LHCN-M2 (cell line): ENCODE data around the gene ESR2. TPM values are rescaled to one million over a fixed set of nuclear protein-coding genes. Genes with fewer than 3 reads are reported as not detected.

ENCODE experiments used
- DNase-seq: peaks from one replicate; pipeline ENCODE4 v3.0.0-alpha.2; 2012; ENCODE audit warnings: low read depth
- total RNA-seq: library from RNA; depleted of rRNA; stranded (reverse); fragments of >200 nt; gene quantifications from 2 replicates; pipeline ENCODE4 v1.2.3, GENCODE V29; 2014

Gene ESR2
- total RNA-seq, 1 experiment from 2014 or later, result 0.57 TPM

GRCh38 chr14:64266239-64266638 is 27.9 kb downstream of the ESR2 start:
- peak; percentile 33 for DNase-seq

DNA sequence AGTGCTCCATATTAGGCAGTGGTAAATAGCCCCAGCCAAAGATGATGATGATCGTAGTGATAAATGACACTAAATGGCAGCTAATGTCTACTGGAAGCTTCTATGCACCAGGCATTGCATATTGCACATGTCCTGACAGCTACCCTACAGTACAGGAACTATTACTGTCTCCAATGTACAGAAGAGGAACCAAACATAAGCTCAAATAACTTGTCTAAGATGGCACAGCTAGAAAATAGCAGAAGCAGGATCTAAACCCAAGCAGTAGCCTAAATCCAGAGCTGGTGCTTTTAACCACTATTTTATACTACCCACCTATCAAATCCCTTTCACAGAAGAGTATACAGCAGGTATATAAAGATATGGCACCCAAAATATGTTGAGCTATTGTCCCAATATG is 28.9 kb downstream of the ESR2 start:
- DNase-seq, result no peak

DNA sequence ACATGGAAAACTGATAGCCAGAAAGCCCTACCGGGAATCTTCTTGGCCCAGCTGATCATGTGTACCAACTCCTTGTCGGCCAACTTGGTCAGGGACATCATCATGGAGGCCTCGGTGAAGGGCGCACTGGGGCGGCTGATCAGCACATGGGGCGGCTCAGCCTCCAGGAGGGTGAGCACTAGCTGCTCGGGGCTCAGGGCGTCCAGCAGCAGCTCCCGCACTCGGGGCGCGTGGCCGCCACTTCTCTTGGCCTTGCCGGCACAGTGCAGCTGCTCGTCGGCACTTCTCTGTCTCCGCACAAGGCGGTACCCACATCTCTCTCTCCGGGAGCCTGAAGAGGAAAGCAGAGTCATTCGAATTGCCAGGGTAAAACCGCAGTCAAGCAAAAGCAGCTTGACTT is 33.8 kb downstream of the ESR2 start:
- DNase-seq, result no peak

GRCh38 chr14:64255756-64256155 is 38.4 kb downstream of the ESR2 start:
- DNase-seq, result no peak

GRCh38 chr14:64253672-64254071 is 40.5 kb downstream of the ESR2 start:
- peak; percentile 46 for DNase-seq

GRCh38 chr14:64249363-64249762 is 44.8 kb downstream of the ESR2 start:
- DNase-seq, result no peak

DNA sequence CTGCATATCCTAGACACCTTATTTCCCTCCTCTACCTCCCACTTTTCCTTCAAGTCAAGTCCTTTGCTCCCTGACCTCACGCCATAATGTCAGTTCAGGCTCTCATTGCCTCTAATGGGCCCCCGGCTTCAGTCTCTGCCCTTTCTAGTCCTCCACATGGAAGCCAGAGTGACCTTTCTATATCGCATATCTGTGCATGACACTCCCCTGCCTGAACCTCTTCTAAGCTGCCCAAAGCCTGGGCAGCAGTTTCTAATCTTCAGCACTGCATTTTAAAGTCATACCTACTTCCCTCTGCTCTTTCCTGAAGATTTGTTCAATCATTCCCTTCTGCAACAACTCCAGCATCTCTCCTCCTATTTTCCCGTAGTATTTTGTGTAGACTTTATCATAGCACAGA is 45.5 kb downstream of the ESR2 start:
- DNase-seq, result no peak

GRCh38 chr14:64247195-64247594 is 47.0 kb downstream of the ESR2 start:
- no peak for DNase-seq

DNA sequence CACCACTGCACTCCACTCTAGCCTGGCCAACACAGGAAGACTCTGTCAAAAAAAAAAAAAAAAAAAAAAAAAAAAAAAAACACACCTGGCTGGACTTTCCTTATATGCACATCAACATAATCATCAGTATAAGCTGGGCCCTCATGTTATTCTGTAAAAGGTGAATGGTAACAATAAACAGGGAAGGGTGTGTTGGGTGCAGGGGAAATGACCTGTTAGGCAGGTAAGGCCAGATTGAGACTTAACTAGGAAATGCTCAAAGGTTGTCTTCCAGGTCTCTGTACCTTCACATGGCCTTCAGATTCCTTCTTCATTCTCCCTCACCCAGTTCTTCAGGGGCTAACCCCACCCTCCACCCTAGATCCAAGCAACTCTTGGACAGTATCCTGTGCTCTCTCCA is 47.5 kb downstream of the ESR2 start:
- DNase-seq, result no peak

DNA sequence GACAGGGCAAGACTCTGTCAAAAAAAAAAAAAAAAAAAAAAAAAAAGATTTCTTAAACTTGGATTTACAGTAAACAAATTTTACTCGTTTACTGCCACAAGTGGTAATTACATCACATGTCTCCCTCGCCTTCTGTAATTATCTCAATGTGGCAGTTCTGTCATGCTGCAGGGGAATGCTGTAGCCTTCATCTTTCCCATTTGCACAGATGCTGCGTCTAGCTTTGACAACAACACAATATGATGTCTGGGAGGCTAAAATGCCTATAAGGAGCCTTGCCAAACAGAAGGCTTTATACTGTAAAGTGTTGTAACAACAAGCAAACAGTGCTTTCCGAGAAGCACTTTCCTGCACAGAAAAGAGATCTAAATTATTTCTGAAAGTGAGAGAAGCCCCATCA is 48.7 kb downstream of the ESR2 start:
- DNase-seq, result no peak

- DNase-seq, result no peak
Measured at GRCh38 chr14:64244279-64244678, 49.9 kb downstream of the ESR2 start.

- no peak for DNase-seq
Measured at GRCh38 chr14:64238631-64239030, 55.5 kb downstream of the ESR2 start.

- DNase-seq, result no peak
Measured at GRCh38 chr14:64238049-64238448, 56.1 kb downstream of the ESR2 start.

DNA sequence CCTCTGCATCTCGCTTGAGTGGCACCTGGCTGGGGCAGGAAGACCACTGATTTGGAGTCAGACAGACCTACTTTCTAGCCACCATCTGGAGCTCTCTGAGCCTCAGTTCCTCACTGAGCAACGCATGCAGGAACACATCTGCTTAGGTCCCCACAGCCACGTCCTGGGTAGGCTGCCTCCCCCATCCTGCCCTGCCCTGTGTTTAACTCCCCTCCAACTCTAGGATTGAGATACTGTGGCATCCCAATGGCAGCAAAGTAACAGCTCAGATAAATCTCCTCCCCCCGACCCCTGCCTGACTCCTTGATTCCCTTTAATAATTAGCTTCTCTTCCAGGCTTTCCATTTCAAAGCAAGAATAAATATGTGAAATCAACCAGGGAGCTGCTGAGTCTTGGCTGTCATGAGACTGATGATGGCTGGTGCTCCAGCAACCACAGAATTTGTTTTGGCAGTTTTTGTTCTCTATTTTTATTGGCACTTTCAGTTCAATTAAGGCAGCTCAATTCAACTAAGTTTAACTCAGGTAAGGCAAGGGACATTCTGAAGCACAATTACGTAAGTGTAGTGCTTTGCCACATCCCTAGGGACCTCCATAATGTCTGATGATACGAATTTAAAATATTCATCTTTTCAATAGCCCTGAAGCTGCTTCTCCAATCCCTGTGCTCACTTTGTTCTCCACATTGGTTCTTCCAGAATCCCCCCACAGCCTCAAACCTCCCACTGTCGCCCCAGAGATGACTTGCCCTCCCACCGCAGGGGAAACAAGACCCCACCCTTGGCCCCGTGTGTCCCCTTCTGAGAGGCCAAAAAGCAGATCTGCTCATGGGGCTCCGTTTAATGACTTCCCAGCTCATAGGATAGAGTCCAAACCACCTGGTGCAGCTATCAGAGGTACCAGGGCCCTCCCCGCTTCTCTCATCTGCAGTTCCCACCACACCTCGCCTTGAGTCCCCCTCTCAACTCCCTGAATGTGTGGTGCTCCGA is 58.2 kb downstream of the ESR2 start:
- DNase-seq, result no peak

GRCh38 chr14:64234877-64235651 is 59.1 kb downstream of the ESR2 start:
- DNase-seq, result peak; percentile 20

GRCh38 chr14:64233531-64234190 is 60.5 kb downstream of the ESR2 start:
- no peak for DNase-seq

- no peak for DNase-seq
Measured at GRCh38 chr14:64232944-64233343, 61.2 kb downstream of the ESR2 start.

GRCh38 chr14:64232095-64232838 is 61.9 kb downstream of the ESR2 start:
- peak; percentile 97 for DNase-seq

DNA sequence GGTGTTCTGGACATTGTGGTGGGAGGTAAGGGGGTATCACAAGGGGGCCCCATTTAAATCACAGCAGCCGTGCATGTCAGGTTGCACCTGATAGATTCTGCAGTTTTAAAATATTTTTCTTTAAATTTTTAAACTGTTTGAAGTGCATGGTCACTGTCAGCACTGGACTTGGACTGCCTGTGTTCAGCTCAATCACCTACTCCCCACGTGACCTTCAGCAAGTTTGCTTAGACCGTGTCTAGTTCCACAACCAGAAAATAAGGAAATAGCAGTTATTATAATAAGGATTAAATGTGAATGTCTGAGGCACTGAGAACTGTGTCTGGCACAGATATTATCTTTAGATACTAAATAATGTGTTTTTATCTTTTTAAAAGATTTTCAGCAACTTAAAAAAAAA is 64.7 kb downstream of the ESR2 start:
- no peak for DNase-seq

GRCh38 chr14:64227856-64228255 is 66.3 kb downstream of the ESR2 start:
- no peak for DNase-seq

DNA sequence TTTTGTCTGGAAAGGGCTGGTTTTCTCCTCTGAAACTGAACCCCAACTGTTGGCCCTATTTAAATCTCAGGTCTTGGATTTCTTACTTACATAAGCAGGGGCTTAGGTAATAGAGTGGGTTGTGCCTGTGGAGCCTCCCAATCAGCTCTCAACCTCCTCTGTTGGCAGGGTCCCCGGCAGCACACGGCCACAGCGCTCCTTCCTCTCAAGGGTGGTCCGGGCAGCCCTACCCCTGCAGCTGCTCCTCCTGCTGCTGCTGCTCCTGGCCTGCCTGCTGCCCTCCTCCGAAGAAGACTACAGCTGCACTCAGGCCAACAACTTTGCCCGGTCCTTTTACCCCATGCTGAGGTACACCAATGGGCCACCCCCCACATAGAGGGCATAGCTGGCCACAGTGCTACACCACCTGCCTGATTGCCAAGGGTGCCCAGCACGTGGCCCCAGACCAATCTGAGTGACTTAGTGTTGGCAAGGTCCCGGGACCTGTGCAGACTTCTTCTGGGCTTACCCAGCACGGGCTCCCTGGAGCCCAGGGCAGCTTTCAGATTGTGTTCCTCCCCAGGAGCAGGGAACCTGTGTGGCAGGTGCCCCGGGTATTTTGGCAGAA is 68.9 kb downstream of the ESR2 start:
- DNase-seq, result no peak
